DOHH2 (cell line): Measurements from ENCODE around the gene SCNN1A.

ENCODE experiments used
- H3F3A ChIP-seq: fragments of 200-600 bp; sonication (generic), shearing (Covaris generic); 2 replicates; pipeline ENCODE4 v1.6.0; 2016; ENCODE audit warnings: antibody characterized with exemption, mild to moderate bottlenecking; ENCODE audit not compliant: control insufficient read depth, insufficient read depth
- H3K27ac ChIP-seq: fragments of 200-600 bp; sonication (generic); 2 replicates; pipeline ENCODE4 v1.5.1; 2014; ENCODE audit warnings: low read depth, mild to moderate bottlenecking, low read length, moderate library complexity
- H3K27me3 ChIP-seq: fragments of 200-600 bp; sonication (generic); 2 replicates; pipeline ENCODE4 v1.6.1; 2014; ENCODE audit warnings: mild to moderate bottlenecking, low read length, mixed read lengths; ENCODE audit not compliant: control insufficient read depth
- H3K36me3 ChIP-seq: fragments of 200-600 bp; sonication (generic); 2 replicates; pipeline ENCODE4 v1.6.1; 2014; ENCODE audit warnings: mild to moderate bottlenecking, low read length, moderate library complexity, mixed read lengths; ENCODE audit not compliant: control insufficient read depth
- H3K4me1 ChIP-seq: fragments of 200-600 bp; sonication (generic); 2 replicates; pipeline ENCODE4 v1.6.1; 2014; ENCODE audit warnings: mild to moderate bottlenecking, low read length, mixed read lengths; ENCODE audit not compliant: control insufficient read depth
- H3K4me2 ChIP-seq: fragments of 200-600 bp; sonication (generic); 2 replicates; pipeline ENCODE4 v1.6.0; 2014; ENCODE audit warnings: mild to moderate bottlenecking, low read length, moderate library complexity
- H3K4me3 ChIP-seq: fragments of 200-600 bp; sonication (generic); 2 replicates; pipeline ENCODE4 v1.5.1; 2014; ENCODE audit warnings: mild to moderate bottlenecking, low read length, mixed read lengths
- H3K79me2 ChIP-seq: fragments of 200-600 bp; sonication (generic); 2 replicates; pipeline ENCODE4 v1.6.1; 2014; ENCODE audit warnings: mild to moderate bottlenecking, low read length, mixed read lengths; ENCODE audit not compliant: control insufficient read depth
- H3K9me2 ChIP-seq: fragments of 200-600 bp; sonication (generic); replicated peaks from 2 replicates; pipeline ENCODE4 v1.6.1; 2014; ENCODE audit warnings: mild to moderate bottlenecking, low read length, mixed read lengths; ENCODE audit not compliant: control insufficient read depth
- H3K9me3 ChIP-seq: fragments of 200-600 bp; sonication (generic); 2 replicates; pipeline ENCODE4 v1.6.1; 2014; ENCODE audit warnings: antibody characterized with exemption, low read length, mixed read lengths; ENCODE audit not compliant: control insufficient read depth, insufficient read depth
- H4K20me1 ChIP-seq: fragments of 200-600 bp; sonication (generic); 2 replicates; pipeline ENCODE4 v1.6.0; 2014; ENCODE audit warnings: low read depth, mild to moderate bottlenecking, antibody characterized with exemption, low read length, moderate library complexity; ENCODE audit not compliant: control insufficient read depth, insufficient read depth
- CTCF ChIP-seq: fragments of 200-600 bp; sonication (generic); IDR thresholded peaks from one replicate; pipeline ENCODE4 v1.5.1; 2014; ENCODE audit warnings: antibody characterized with exemption, mild to moderate bottlenecking, low read depth, low read length; ENCODE audit not compliant: poor library complexity, severe bottlenecking
- EZH2phosphoT487 ChIP-seq: fragments of 200-600 bp; sonication (generic); IDR thresholded peaks from 2 replicates; pipeline ENCODE4 v1.6.1; 2017; ENCODE audit warnings: borderline replicate concordance, mild to moderate bottlenecking, antibody characterized with exemption, low read length, moderate library complexity, mixed read lengths

The SCNN1A gene

GRCh38 chr12:6382982-6383381 lies 7.6 kb upstream of the SCNN1A start:
- Histone ChIP-seq H3K9me3 (no peaks in the 10 kb centered on the region), H3K27ac (no peak overlapping the region), H3F3A (no peaks in the 10 kb centered on the region), H3K79me2 (no peaks in the 10 kb centered on the region), H4K20me1 (no peaks in the 10 kb centered on the region), H3K36me3 (no peaks in the 10 kb centered on the region), H3K27me3 (peaks cover 42% of the 10 kb centered on the region), H3K9me2 (no peaks in the 10 kb centered on the region), H3K4me3 (no peak overlapping the region), H3K4me2 (no peak overlapping the region), H3K4me1 (peaks cover 2% of the 10 kb centered on the region; the same call in 1 of the 2 replicates)
- TF ChIP-seq EZH2phosphoT487 (no peak), CTCF (no peak)

- H3F3A ChIP-seq: no peaks in the 10 kb centered on the region
These were observed 7.0 kb upstream of the SCNN1A start for GRCh38 chr12:6382371-6382770.

GRCh38 chr12:6380141-6381121 lies 5.1 kb upstream of the SCNN1A start:
- Histone ChIP-seq H3K27ac (no peak overlapping the region), H3K79me2 (no peaks in the 10 kb centered on the region), H3K4me1 (peaks cover 2% of the 10 kb centered on the region; the same call in 1 of the 2 replicates), H3K9me2 (no peaks in the 10 kb centered on the region), H3K9me3 (no peaks in the 10 kb centered on the region), H4K20me1 (no peaks in the 10 kb centered on the region), H3K4me2 (no peak overlapping the region), H3K36me3 (no peaks in the 10 kb centered on the region), H3F3A (no peaks in the 10 kb centered on the region), H3K27me3 (peaks cover 53% of the 10 kb centered on the region), H3K4me3 (no peak overlapping the region)
- TF ChIP-seq EZH2phosphoT487: no peak
- TF ChIP-seq CTCF: no peak

More at GRCh38 chr12:6382371-6382770, 7.0 kb upstream of the SCNN1A start:
- TF ChIP-seq CTCF (no peak), EZH2phosphoT487 (no peak)
- Histone ChIP-seq H3K36me3 (no peaks in the 10 kb centered on the region), H4K20me1 (no peaks in the 10 kb centered on the region), H3K27me3 (peaks cover 40% of the 10 kb centered on the region), H3K9me3 (no peaks in the 10 kb centered on the region), H3K4me3 (no peak overlapping the region), H3K79me2 (no peaks in the 10 kb centered on the region), H3K4me2 (no peak overlapping the region), H3K27ac (no peak overlapping the region), H3K9me2 (no peaks in the 10 kb centered on the region), H3K4me1 (peaks cover 2% of the 10 kb centered on the region; the same call in 1 of the 2 replicates)
